ENCODE measurements around the gene TBC1D9.

DNA sequence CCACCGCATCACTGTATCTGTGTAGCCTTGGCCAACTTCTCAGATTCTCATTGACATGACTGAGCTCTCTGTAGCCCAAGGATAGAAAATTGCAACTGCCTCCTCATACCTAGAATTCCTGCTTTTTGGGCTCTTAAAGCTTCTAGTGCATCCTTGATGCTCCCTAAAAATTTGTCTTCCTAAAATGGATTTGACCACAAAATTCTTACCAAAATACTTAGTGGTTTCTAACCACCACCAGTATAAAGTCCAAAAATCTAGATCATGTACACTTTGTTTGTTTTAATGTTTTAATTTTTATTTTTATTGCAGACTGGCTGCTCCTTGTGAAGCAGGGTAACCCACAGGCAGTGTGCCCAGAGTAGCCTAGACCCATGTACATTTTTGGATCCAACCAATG, 75.5 kb downstream of the TBC1D9 start:
- TF ChIP-seq CTCF (IDR thresholded peaks at IDR 0.05) (no peak), POLR2AphosphoS5 (IDR thresholded peaks at IDR 0.05) (no peak), POLR2A (IDR thresholded peaks at IDR 0.05) (no peak), EP300 (IDR thresholded peaks at IDR 0.05) (no peak)

All from sigmoid colon (tissue), 4 donors.